Gastroesophageal sphincter (tissue), 4 donors: ENCODE results near the gene ROR1. TPM values are rescaled to one million over a fixed set of nuclear protein-coding genes. Genes with fewer than 3 reads are reported as not detected.

Experiments
- ATAC-seq: fragments of 150-250 bp; one replicate; pipeline ENCODE4 v1.9.1; 2016; ENCODE audit warnings: mild to moderate bottlenecking, moderate library complexity
- H3K27ac ChIP-seq, 4 donors: fragments of 200-600 bp; sonication (generic) in 3 of 4; 1 replicate in 3 of 4; 2 replicates in 1 of 4; pipeline ENCODE4 v1.5.1; 2016 to 2019
- H3K27me3 ChIP-seq: fragments of 200-600 bp; sonication (generic); one replicate; pipeline ENCODE4 v1.5.1; 2019
- H3K36me3 ChIP-seq, 2 donors: fragments of 200-600 bp; sonication (generic); one replicate each; pipeline ENCODE4 v1.5.1; 2019; ENCODE audit warnings: control low read depth in 1 of 2
- H3K4me1 ChIP-seq, 3 donors: fragments of 200-600 bp; sonication (generic); 1 replicate in 2 of 3; 2 replicates in 1 of 3; pipeline ENCODE4 v1.5.1; 2016 to 2019; ENCODE audit warnings: control low read depth in 2 of 3
- H3K4me3 ChIP-seq, 2 donors: fragments of 200-600 bp; sonication (generic); one replicate each; pipeline ENCODE4 v1.5.1; 2019; ENCODE audit warnings: mild to moderate bottlenecking in 1 of 2, moderate library complexity in 1 of 2
- H3K9me3 ChIP-seq, 3 donors: fragments of 200-600 bp; sonication (generic); one replicate each; pipeline ENCODE4 v1.5.1; 2017 to 2019; ENCODE audit warnings: control low read depth in 2 of 3
- EP300 ChIP-seq: sonication (generic); formaldehyde crosslinking; IDR thresholded peaks from one replicate; pipeline ENCODE4 v1.6.1; 2017; ENCODE audit warnings: antibody characterized with exemption, mild to moderate bottlenecking
- POLR2A ChIP-seq, 2 donors: fragments of 450-650 bp; IDR thresholded peaks; one replicate each; pipeline ENCODE4 v1.6.1; 2017; ENCODE audit warnings: antibody characterized with exemption in 2 of 2, mild to moderate bottlenecking in 2 of 2, moderate library complexity in 1 of 2
- POLR2AphosphoS5 ChIP-seq: sonication (generic); formaldehyde crosslinking; IDR thresholded peaks from one replicate; pipeline ENCODE4 v1.6.1; 2017; ENCODE audit warnings: antibody characterized with exemption
- WGBS, 2 donors: methylation state at CpG; one replicate each; pipeline ENCODE4 v1.1.5; 2018; ENCODE audit warnings: low coverage in 1 of 2; 5-methylcytosine and 5-hydroxymethylcytosine counted together
- total RNA-seq, 4 donors: library from RNA; depleted of rRNA; stranded (reverse); fragments of >200 nt; gene quantifications; one replicate each; pipeline ENCODE4 v1.1.0, GENCODE V29; 2016
- TF ChIP-seq, protein P1 (sequence below), 4 experiments: fragments of 200-600 bp in 2 of 4; fragments of 450-650 bp in 2 of 4; sonication (generic) in 1 of 4; IDR thresholded peaks; one replicate each; pipeline ENCODE4 v1.5.1; 2017 to 2019; ENCODE audit warnings: antibody characterized with exemption in 4 of 4, mild to moderate bottlenecking in 2 of 4, moderate library complexity in 2 of 4

ROR1 gene
- total RNA-seq, 4 donors from 2014 or later = 5.0 to 38.0 (median 8.3) TPM

DNA sequence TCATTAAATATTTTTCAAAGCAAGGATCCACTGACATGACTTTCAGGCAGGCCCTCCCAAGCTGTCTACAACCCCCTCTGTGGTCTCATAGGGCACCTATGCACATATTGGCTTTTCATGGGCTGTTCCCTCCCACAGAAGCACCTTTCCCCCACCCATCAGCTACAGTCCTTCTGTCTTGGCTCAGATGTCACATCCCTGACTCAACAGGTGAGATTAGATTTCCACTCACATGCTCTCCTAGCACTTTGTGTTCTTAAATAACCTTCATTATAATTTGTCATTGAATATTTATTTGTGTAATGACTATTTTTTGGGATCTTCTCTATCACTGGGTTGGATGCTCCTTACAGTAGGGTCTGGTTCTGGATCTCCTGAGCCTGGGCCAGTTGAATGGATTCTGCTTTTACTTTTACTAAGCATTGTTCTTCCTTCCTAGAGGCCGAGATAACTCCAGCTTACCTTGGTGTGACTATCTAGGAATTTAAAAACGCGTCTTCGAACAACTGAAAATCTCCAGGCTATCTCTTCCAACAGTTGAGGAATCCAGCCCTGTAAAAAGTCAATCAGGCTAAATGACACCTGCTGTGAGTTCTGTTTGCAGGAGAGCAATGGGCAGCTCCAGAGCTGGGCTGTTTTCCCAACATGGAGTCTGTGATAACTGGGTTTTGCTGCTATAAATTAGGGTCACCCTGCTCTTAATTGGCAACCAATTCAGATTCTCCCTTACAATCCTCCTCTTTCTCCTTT is 16.2 kb downstream of the ROR1 start:
- Histone ChIP-seq H3K27ac (no peak overlapping the region), H3K4me1 (peaks cover 0 to 9% (median 0%) of the 10 kb centered on the region in 3 donors), H3K36me3 (no peaks in the 10 kb centered on the region), H3K9me3 (no peaks in the 10 kb centered on the region), H3K4me3 (no peak overlapping the region), H3K27me3 (no peaks in the 10 kb centered on the region)
- TF ChIP-seq, protein P1, sequence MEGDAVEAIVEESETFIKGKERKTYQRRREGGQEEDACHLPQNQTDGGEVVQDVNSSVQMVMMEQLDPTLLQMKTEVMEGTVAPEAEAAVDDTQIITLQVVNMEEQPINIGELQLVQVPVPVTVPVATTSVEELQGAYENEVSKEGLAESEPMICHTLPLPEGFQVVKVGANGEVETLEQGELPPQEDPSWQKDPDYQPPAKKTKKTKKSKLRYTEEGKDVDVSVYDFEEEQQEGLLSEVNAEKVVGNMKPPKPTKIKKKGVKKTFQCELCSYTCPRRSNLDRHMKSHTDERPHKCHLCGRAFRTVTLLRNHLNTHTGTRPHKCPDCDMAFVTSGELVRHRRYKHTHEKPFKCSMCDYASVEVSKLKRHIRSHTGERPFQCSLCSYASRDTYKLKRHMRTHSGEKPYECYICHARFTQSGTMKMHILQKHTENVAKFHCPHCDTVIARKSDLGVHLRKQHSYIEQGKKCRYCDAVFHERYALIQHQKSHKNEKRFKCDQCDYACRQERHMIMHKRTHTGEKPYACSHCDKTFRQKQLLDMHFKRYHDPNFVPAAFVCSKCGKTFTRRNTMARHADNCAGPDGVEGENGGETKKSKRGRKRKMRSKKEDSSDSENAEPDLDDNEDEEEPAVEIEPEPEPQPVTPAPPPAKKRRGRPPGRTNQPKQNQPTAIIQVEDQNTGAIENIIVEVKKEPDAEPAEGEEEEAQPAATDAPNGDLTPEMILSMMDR (IDR thresholded peaks at IDR 0.05) = no peak
- TF ChIP-seq POLR2AphosphoS5 (no peak), EP300 (no peak), POLR2A (IDR thresholded peaks at IDR 0.05) (no peak)
- ATAC-seq = no peak
- WGBS, 2 donors = 95 to 100% methylated on average over 1 to 4 of the region's 4 CpGs

- no peak for ATAC-seq
- Histone ChIP-seq H3K9me3 (no peaks in the 10 kb centered on the region), H3K4me1 (peaks cover 0 to 9% (median 0%) of the 10 kb centered on the region in 3 donors), H3K27me3 (no peaks in the 10 kb centered on the region), H3K4me3 (no peak overlapping the region), H3K27ac (no peak overlapping the region), H3K36me3 (no peaks in the 10 kb centered on the region)
- TF ChIP-seq EP300 = no peak
- TF ChIP-seq POLR2AphosphoS5 = no peak
- TF ChIP-seq POLR2A (IDR thresholded peaks at IDR 0.05) = no peak
- TF ChIP-seq, protein P1 (IDR thresholded peaks at IDR 0.05) = no peak
- 100% methylated on average over 1 of the region's 1 CpG; no CpG with 5 or more reads in 1 of the 2 donors for WGBS, 2 donors
Observed at GRCh38 chr1:63790989-63791388, 17.2 kb downstream of the ROR1 start.

DNA sequence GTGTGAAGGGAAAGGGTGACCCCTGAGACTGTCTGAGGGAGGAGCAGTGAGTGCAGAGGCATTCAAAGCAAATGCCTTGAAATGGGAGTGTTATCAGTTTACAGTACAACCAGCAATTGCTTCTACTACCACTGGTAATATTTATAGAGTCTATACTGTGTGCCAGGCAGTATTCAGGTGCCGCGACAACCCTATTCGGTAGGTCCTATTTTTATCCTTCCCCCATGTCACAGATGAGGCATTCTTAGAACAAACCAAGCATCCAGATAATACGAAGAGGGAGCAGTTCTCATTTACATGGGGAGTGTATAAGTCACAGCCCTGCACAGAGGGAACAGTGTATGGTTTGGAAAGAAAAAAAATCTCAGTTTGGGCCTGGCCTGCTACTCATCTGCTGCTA is 18.3 kb downstream of the ROR1 start:
- TF ChIP-seq POLR2A (IDR thresholded peaks at IDR 0.05) (no peak), EP300 (no peak), POLR2AphosphoS5 (no peak)
- TF ChIP-seq, protein P1 (IDR thresholded peaks at IDR 0.05) = no peak
- Histone ChIP-seq H3K9me3 (no peaks in the 10 kb centered on the region), H3K4me3 (no peak overlapping the region), H3K36me3 (no peaks in the 10 kb centered on the region), H3K27ac (no peak overlapping the region), H3K4me1 (peaks cover 0 to 9% (median 0%) of the 10 kb centered on the region in 3 donors), H3K27me3 (no peaks in the 10 kb centered on the region)
- no peak for ATAC-seq
- WGBS, 2 donors = 36 to 82% methylated on average over 4 of the region's 4 CpGs

GRCh38 chr1:63793741-63794240 is 20.0 kb downstream of the ROR1 start:
- H3K4me3 ChIP-seq = no peak overlapping the region
- ATAC-seq = no peak
- H3K36me3 ChIP-seq = no peaks in the 10 kb centered on the region
- no peak overlapping the region for H3K27ac ChIP-seq
- H3K9me3 ChIP-seq = no peaks in the 10 kb centered on the region
- 87% methylated on average over 3 of the region's 8 CpGs; no CpG with 5 or more reads in 1 of the 2 donors for WGBS, 2 donors
- no peaks in the 10 kb centered on the region for H3K27me3 ChIP-seq
- H3K4me1 ChIP-seq = peaks cover 0 to 9% (median 0%) of the 10 kb centered on the region in 3 donors
- TF ChIP-seq POLR2A (IDR thresholded peaks at IDR 0.05) = no peak
- no peak for TF ChIP-seq POLR2AphosphoS5
- TF ChIP-seq EP300 = no peak
- TF ChIP-seq, protein P1 (IDR thresholded peaks at IDR 0.05) = no peak

GRCh38 chr1:63794354-63794753 is 20.5 kb downstream of the ROR1 start:
- TF ChIP-seq POLR2A (IDR thresholded peaks at IDR 0.05) = no peak
- TF ChIP-seq, protein P1 (IDR thresholded peaks at IDR 0.05) = no peak
- TF ChIP-seq EP300 = no peak
- no peak for TF ChIP-seq POLR2AphosphoS5
- 94 to 100% methylated on average over 1 to 7 of the region's 7 CpGs for WGBS, 2 donors
- no peak for ATAC-seq
- no peaks in the 10 kb centered on the region for H3K27me3 ChIP-seq
- H3K27ac ChIP-seq = no peak overlapping the region
- no peak overlapping the region for H3K4me3 ChIP-seq
- H3K4me1 ChIP-seq = peaks cover 0 to 9% (median 0%) of the 10 kb centered on the region in 3 donors
- H3K9me3 ChIP-seq = no peaks in the 10 kb centered on the region
- H3K36me3 ChIP-seq = no peaks in the 10 kb centered on the region
